GM21423 (cell line): ENCODE results near the gene IDI2.
"Not testable (repeated sequence)": the region's sequence is repeated elsewhere in the genome, so short reads cannot be mapped to it uniquely, and the experiment has no call there.

Experiments used
- ATAC-seq: cut with Tn5 transposase; IDR thresholded peaks from one replicate; pipeline ENCODE4 v1.9.1; 2021; ENCODE audit warnings: mild to moderate bottlenecking, moderate library complexity; ENCODE audit not compliant: unreplicated experiment

The IDI2 gene

DNA sequence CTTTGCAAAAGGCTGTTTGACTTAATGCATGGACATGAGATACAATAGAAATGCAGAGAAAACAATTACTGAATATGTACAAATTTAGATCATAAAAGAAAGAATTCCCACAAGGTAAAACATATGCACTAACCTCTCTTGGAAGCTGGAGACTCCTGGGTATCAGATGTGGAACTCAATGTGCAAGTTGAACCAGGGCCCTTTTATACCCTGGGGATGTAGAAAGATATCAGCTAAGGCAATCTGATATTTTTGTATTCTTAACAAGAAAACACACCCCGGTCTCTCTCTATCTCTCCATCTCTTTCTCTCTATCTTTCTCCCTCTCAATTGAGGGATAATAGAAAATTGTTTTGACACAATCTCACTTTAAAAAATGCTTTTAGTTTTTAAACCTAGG lies at the start of gene IDI2:
Gene IDI2, minus strand, starts transcription at position 177 of the 400 bp plus-strand sequence. CDS start 1,136 bp downstream, outside the sequence.
- no peak for ATAC-seq

DNA sequence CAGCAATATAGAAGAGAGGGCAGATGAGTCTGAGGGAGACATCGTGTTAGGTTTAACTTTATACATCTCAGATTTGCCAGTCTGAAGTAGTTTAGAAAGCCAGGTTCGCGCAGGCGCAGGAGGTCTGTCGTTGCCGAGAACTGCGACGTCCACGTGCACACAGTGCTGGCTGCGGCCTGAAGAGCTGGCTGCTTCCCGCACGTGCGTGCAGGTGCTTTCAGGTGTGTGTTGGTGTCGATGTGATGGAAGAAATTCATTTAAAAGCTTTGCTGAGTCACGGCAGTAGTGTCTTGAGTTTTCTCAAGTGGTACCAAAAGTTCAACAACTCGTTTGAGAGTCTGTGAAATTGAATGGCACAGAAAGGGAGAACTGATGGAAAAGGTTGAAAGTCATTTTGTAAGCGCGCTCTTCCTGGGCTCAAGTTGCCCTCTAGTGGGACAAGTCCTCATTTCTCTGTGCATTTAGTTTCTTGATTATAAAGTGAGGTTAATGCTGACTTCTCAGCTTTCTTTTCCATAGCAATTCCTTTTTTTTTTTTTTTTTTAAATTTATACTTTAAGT lies 49.2 kb upstream of the IDI2 start:
- ATAC-seq = no peak

DNA sequence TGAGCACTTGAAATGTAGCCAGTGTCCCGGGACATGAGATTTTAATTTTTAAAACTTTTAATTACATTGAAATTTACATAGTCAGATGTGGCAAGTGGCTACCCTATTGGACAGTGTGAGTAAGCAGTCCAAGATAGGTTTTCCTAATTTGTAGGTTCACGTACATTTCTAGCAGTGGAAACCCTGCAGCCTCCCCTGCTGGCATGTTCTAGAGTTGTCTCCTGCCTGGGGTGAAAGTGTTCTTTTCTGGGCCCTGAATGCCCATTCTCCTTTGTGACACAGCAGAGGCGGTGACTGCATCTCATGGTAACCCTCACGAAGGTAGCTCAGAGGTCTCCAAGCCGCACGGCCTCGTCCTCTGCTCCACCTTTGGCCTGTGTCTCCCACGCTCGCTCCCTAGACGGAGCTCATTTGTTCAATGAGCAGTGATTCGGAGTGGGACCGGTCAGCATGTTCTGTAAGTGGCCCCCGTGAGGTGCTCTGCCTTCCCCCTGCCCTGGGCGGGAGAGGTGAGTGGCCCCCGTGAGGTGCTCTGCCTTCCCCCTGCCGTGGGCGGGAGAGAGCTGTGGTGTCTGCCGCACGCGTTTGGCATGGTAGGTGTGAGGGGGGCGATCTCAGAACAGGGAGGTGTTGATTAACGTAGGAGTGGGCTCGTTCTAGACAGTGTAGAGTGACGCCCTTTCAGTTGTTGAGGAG lies 48.5 kb upstream of the IDI2 start:
- ATAC-seq = no peak

DNA sequence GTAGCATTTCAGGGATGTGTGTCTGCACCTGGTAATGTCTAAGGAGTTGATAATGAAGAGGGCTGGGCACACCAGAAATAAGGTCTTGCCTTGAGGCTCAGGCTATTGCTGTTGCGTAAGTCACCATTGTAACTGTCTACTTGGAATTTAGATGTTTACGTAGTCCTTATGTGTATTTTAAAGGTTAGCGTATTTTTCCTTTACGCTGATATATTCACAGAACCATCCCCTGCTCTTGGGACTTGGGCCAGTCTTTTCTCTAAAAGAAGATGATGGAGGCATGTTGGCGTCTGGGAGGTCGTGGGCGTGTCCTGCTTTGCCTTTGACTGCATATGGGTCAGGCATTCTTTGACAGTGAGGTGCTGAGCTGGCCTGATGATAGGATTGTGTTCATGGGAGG lies 45.3 kb upstream of the IDI2 start:
- ATAC-seq = no peak

DNA sequence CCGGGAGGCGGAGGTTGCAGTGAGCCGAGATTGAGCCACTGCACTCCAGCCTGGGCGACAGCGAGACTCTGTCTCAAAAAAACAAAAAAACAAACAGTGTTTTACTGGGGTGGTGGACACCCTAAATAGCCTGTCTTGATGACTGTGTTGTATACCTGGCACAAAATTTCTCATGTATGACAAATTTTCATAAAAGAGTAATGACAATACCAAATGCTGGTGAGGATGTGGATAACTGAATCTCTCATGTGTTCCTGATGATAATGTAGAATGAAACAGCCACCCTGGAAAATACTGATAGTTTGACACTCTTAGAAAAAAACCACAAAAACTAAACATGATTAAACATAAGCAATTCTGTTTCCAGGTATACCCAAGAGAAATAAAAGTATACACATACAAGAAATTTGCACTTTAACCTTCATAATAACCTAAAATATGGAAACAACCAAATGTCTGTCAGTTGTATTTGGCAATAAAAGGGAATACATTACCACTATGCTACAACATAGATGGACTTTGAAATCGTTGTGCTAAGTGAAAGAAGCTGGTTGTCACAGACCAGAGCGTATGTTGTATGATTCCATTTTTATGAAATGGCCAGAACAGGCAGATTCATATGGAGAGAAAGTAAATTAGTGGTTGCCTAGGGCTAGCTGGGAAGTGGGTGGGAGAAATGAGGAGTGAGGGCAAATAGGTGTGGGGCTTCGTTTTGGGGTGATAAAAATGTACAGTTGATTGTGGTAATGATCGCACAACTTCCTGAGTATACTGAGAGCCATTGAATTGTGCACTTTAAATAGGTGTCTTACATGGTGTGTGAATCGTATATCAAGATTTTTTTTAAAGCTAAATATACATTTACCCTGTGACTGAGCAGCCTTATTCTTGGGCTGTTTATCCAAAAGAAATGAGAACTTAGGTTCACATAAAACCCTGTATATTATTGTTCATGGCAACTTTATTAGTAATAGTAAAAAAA lies 43.0 kb upstream of the IDI2 start:
- no peak for ATAC-seq

DNA sequence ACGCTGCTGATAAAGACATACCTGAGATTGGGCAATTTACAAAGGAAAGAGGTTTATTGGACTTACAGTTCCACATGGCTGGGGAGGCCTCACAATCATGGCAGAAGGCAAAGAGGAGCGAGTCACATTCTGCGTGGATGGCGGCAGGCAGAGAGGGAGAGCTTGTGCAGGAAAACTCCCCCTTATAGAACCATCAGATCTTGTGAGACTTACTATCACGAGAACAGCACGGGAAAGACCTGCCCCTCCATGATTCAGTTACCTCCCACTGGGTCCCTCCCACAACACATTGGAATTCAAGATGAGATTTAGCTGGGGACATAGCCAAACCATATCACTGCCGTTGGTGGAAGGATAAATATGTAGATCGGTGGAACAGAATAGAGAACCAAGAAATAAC lies 41.1 kb upstream of the IDI2 start:
- not testable (repeated sequence) for ATAC-seq

DNA sequence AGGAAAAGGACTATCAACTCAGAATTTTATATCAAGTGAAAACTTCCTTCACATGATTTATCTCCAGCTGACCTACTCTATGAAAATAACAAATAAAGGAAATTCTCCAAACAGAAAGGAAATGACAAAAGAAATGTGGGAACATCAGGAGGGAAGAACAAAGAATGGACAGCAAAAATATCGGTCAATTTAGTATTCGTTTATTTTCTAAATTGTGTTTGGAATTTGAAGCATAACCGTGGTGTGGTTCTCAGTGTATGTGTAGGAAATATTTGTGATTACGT lies 39.2 kb upstream of the IDI2 start:
- no peak for ATAC-seq

DNA sequence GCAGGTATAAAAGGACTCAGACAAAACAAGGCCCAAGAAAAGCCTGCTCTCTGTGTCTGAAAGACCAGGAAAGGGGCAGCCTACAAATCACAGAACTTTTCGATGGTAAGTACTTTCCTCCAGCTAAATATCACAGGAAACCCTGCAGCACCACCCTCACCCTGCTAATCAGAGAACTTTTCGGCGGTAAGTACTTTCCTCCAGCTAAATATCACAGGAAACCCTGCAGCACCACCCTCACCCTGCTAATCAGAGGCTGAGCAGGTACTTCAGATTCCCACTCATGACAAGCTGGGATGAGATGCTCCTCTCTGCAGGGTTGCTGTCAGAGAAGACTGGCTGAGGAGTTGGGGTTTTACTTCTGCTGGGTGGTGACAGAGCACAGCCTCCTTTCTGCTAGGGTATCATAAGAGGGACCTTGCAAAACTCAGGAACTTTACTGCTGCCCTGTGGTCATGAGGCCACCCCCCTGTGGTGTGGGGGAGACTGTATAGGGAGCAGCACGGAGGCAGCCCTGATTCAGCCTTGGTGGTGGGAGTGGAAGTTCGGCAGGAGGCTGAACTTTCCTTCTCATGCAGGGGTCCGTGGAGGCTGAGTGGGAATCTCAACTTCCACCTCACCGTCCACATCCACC lies 37.7 kb upstream of the IDI2 start:
- no peak for ATAC-seq

DNA sequence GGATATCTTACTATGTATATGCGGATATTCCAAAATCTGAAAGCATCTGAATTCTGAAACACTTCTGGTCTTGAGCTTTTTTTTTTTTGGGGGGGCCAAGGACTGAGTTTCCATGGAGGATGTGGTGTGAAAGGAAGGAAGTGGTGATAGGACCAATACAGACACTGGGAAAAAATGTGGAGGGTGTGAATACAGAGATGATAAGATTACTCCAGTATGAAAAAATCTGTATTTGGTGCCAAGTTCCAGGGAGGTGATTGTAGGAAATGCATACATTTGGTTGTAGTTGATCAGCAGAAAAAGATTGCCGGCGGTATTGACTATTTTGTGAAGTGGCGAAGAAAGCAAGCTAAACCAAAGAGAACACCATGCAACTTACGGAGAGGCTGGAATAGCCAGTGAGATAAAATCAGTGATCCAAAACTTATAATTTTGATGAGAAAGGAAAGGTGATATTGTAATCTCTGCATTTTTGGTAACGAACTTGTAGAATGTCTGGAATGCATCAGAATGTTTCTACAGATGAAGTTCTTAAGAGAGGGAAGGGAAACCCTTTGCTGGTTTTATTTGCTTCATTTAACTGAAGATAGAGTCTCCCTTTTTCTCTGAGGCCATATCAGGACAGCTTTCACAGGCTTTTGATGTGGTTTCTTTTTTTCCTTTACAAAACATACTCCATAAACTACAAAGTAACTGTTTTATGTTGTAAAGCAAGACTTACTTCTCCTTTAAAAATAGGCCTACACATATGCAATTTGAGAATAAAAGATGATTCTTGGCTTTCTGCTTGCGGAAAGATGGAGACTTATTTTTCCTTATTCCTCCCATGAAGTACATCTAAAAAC lies 36.5 kb upstream of the IDI2 start:
- no peak for ATAC-seq

DNA sequence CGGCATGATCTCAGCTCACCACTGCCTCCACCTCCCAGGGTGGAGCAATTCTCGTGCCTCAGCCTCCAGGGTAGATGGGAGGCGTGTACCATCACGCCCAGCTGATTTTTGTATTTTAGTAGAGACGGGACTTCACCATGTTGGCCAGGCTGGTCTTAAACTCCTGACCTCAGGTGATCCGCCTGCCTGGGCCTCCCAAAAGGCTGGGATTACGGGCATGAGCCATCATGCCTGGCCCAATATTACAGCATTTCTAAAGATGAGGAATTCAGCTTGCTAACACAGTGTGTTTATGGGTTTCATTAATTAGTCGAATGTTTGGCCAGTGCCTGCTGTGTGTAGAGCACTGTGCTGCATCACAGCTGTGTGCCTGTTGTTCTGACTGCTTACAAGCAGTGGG lies 34.2 kb upstream of the IDI2 start:
- ATAC-seq = no peak

DNA sequence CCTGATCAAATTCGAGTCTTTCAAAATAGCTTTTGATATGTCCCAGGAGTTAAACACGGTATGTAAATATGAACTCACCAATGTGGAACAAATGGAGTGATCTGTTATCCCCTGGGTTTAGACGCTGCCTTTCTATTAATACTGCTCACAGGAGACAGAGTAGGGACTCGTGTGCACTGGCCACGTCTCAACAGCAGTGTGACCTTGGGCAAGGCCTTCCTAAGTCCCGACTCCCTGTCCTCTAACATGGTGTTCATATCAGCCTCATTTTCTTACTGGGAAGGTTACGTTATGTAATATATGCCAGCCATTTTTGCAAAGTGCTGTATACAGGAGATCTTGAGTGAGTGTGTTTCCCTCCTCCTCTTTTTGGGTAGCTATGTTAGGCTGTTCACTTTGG lies 32.4 kb upstream of the IDI2 start:
- ATAC-seq = no peak

DNA sequence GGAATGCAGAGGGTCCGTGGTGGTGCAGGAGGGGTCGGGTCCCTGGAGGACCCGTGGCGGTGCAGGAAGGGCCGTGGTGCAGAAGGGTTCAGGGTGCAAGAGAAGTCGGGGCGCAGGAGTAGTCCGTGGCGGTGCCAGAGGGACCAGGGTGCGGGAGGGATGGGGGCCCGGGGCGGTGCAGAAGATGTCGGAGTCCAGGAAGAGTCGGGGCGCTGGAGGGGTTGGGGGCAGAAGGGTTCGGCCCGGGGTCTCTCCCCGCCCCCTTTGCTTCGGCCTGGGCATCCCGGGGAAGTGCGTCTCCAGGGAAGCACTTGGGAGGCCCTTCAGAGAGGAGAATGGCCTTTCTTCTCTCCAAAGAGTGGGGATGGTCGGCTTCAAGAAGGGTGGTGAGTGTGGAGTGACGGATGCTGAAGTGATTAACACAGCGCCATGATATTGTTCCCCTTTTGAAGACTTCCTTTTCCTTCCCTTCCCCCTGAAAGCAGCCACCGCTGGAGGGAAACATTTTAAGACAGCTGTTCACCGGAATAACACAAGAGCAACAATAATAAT lies 31.5 kb upstream of the IDI2 start:
- peak; percentile 10 for ATAC-seq

DNA sequence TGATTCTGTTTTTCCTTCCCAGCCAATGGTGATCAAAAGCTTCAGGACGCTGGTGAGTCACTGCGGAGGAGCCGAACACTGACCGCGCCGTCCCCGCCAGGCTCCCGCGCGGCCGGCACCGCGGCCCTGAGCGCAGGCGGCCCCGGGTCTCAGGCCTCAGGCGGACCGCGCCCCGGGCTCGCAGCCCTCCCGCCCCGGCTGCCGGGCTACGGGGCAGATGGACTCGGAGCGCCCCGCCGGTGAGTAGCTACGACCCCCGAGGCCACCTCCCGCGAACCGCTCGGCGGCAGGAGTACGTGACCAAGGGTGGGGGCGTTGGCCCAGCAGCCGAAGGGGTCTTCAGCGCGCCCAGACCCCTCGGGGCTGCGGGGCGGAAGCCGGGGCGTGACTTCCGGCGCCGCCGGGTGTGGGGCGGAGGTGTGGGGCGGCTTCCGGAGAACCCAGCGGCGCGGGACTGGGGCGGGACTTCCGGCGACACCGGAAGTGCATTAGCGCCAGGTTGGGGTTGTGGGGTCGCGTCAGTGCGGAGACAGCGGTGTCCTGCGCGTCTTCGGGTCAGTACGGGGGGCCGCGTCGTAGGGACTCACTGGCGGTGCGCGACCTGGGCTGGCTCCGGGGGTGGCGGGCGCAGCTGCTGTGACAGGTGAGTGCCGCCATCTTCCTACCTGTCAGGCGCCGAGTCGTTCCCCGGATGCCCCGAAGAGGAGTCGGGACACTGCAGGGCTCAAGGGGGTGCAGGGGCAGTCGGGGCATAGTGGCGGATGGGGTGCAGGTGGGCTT lies 30.9 kb upstream of the IDI2 start, which contains the start of gene WDR37:
Gene WDR37, plus strand, starts transcription at position 60 of the 780 bp plus-strand sequence. CDS start 15,771 bp downstream, outside the sequence.
- ATAC-seq = peak; percentile 91

DNA sequence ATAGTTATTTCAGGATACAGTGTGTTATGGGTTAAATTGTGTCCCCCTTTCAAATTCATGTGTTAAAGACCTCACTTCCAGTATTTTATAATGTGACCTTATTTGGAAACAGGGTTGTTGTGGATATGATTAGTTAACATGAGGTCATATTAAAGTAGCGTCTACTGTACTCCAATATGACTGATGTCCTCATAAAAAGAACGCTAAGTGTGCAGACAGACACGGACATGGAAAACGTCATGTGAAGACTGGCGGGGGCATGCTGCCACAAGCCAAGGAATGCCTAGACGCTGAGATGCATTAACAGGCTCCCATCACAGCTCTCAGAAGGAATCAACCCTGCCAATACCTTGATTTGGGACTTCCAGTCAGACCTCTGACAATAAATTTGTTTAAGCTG lies 29.0 kb upstream of the IDI2 start:
- no peak for ATAC-seq

DNA sequence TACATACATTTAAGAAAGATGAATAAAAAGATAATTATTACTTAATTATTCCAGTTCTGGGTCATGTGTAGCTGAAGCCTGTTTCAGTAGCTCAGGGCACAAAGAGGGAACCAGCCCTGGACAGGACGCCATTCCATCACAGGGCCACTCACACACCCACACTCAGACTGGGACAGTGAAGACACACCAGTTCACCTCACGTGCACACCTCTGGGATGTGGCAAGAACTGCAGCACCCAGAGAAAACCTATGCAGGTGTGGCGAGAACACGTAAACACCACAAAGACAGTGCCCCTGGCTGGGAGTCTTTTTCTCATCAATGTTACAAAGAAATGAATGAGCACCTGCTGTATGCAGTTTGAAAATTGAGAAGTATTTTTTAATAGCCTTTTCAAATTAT lies 24.9 kb upstream of the IDI2 start:
- ATAC-seq = no peak

DNA sequence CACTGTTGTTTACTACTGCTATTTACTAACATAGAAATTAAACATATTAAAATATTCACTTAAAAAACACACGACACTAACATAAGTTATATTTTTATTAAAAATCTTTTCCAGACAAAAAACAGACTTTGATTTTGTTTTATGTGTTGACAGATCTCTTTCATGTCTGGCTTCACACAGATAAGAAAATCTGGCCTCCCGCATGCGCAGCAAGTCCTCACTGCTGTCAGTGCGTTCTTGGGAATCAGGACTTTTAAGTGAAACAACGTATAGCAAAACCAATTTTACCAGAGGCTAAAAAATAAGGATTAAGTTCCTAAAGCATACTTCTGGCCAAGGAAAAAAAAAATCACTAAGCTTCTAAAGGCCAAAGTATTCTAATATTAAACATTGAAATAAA lies 24.5 kb upstream of the IDI2 start:
- ATAC-seq = no peak

DNA sequence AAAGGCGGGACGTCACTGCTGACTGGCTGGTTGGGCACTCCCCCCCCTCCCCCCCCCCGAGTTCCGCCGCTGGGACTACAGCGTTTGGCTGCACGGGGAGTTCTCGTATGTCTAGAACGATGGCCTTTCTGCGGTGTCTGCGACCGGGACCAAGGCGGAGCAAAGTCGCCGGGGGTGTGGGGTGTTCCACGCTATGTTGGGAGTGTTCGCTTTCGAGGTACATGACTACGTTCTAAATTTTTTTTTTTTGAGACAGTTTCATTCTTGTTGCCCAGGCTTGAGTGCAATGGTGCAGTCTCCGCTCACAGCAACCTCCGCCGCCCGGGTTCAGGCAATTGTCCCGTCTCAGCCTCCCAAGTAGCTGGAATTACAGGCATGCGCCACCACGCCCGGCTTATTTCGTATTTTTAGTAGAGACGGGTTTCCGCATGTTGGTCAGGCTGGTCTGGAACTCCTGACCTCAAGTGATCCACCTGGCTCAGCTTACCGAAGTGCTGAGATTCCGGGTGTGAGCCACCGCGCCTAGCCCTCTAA lies 23.8 kb upstream of the IDI2 start:
- no peak for ATAC-seq

DNA sequence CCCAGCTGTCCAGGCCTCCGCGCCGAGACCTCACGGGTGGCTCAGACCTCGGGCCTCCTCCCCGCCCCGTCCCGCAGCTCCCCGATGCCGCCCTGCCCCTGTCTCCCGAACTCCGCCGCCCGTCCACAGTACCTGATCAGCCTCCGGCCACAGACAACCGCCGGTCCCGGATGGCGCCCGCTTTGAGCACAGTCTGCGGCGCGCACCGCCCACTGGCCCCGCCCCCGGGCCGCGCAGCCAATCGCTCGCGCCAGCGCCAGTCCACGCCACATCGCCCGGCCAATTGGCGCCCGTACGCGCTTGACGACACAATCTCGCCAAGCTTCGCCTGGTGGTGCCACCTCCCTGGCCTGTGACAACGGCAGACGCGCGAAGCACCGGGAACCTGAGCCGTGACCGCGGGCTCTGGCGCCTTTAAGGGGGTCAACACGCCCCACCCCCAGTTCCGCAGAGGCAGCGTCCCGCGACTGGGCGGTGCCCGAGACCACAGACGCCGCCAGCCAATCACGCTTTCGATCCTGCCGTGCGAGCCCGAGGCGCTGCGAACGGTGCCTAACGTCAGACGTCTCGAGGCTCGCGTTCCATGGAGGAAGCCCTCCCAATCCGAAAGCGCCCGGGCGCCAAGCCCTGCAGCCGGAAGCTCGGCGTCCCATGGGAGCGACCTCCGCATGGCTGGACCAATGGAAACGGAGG lies 23.2 kb upstream of the IDI2 start, which contains the start of gene IDI1:
Gene IDI1, minus strand, starts transcription at position 388 of the 693 bp plus-strand sequence. Its CDS starts 116 bp downstream, at position 272.
- peak; percentile 76 for ATAC-seq
